NT2/D1 (cell line): ENCODE results near the gene ARHGAP22.

ENCODE experiments used
- SUZ12 ChIP-seq: IDR thresholded peaks from 2 replicates; pipeline ENCODE4 v1.6.1; 2011; ENCODE audit not compliant: insufficient read length, insufficient read depth; ENCODE audit errors: extremely low read depth
- ZNF274 ChIP-seq: IDR thresholded peaks from 2 replicates; pipeline ENCODE4 v1.6.1; 2011; ENCODE audit warnings: mild to moderate bottlenecking, low read depth, low read length

DNA sequence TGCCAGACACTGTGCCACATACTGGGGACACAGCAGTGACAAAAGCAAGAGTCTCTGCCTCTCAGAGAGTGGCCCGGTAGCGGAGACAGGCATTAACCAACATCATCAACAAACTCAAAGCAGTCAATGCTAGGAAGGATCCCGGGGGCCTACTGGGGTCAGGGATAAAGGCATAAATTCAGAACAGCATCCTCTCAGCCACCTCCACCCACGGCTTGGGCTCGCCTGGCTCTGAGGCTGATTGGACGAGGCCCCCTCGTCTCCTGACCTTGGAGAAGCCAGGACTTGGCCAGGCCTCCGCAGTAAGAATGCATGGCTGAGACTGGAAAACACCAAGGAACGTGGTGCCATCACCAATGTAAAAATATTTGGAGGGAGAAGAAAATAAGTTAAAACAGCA is 102.1 kb downstream of the ARHGAP22 start:
- TF ChIP-seq ZNF274 (no peak), SUZ12 (no peak)
